Measurements from ENCODE around the gene FMO3.

DNA sequence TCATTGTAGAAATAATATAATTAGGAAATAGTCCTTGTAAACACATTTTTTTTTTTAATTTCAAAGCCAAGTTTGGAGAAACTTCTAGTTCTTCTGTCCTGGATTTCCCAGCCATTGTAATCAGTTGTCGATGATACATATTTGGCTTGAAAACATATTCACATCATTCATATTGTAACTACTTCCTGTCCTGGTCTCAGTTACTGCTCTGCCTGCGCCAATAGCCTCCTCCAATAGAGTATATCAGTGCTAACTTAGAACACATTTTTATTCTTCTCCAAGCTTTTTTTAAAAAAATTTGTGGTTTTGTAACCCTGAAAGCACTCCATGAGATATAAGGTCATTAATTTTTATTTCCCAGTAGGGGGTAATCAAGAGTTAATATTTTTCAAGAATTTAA is 48.3 kb downstream of the FMO3 start:
- no peak for TF ChIP-seq POLR2A (IDR thresholded peaks at IDR 0.05)
- TF ChIP-seq, protein P1, sequence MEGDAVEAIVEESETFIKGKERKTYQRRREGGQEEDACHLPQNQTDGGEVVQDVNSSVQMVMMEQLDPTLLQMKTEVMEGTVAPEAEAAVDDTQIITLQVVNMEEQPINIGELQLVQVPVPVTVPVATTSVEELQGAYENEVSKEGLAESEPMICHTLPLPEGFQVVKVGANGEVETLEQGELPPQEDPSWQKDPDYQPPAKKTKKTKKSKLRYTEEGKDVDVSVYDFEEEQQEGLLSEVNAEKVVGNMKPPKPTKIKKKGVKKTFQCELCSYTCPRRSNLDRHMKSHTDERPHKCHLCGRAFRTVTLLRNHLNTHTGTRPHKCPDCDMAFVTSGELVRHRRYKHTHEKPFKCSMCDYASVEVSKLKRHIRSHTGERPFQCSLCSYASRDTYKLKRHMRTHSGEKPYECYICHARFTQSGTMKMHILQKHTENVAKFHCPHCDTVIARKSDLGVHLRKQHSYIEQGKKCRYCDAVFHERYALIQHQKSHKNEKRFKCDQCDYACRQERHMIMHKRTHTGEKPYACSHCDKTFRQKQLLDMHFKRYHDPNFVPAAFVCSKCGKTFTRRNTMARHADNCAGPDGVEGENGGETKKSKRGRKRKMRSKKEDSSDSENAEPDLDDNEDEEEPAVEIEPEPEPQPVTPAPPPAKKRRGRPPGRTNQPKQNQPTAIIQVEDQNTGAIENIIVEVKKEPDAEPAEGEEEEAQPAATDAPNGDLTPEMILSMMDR (IDR thresholded peaks at IDR 0.05), result no peak

All from adrenal gland (tissue), 5 donors.